ENCODE measurements around the gene DNAI1.
A peak's percentile ranks its signal among the peaks of the same experiment; 100 is the strongest.
"Not testable (repeated sequence)": the region's sequence is repeated elsewhere in the genome, so short reads cannot be mapped to it uniquely, and the experiment has no call there.

Gene DNAI1

DNA sequence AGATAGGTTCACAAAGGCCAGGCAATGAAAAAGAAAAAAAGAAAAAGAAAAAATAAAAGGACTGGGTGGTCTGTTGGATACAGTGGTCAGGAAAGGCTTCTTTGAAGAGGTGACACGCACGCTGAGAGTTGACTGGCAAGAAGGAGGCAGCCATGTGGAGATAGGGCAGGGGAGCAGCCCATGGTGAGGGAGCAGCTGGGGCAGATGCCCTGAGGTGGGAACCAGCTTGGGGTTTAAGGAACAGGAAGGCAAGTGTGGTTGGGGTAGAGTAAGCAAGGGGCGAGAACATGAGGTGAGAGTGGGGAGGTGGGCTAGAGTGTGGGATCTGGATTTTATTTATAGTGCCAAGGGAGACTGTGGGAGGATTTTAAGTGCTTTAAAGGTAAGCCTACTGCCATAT, 57.4 kb downstream of the DNAI1 start:
- no peak for DNase-seq

DNA sequence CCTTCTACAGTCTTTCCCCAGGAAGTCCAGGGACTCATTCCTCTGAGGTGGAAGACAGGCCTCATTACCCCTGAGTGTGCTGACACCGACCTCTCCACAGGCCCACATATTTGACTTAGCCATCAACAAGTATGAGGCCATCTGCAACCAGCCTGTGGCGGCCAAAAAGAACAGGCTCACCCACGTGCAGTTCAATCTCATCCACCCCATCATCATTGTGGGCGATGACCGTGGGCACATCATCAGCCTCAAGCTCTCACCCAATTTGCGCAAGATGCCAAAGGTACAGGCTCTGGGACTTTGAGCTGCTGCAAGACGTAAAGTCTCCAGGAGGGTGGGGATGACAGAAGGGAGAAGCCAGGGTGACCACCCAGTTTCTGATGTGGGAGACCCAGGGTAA, 58.6 kb downstream of the DNAI1 start:
- DNase-seq: no peak

DNA sequence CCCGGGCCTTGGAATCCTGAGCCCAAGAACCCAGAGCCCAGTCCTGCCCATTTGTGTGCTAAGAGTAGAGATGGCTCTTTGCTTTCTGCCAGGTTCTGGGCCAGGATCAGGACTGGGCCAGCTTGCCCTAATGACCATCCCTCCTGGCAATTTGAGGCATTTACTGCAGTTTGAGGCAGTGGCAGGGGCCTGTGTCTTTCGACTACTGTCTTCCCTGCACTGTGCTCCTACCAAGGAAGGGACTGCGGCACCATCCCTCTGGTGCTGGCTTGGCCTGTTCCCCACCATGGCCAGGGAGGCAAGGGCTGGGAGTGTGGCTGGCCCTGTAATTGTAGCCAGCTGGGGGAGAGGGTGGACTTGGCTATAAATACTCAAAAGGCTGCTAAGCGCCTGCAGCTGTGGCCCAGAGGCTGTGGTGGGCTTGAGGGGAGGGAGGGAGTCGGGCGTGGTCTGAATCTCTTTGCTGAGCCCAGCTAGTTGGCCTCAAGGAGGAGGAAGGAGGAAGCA, 59.6 kb downstream of the DNAI1 start:
- DNase-seq: no peak

DNA sequence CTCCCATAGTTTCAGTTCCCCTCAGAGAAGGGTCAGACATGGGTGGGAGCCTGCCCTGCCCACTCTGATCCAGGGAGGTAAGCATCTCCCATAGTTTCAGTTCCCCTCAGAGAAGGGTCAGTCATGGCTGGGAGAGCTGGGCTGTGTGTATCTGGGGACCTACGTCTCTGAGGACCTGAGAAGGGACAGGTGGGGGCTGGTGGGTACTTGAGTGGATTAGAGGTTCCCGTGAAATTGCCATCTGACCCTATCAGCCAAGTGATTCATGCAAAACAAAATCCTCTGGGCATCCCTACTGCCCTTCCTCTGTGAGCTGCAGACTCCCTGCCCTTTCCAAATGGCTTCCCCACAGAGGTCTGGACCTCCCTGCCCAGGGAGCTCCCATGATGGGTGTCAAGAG, 60.3 kb downstream of the DNAI1 start:
- no peak for DNase-seq

DNA sequence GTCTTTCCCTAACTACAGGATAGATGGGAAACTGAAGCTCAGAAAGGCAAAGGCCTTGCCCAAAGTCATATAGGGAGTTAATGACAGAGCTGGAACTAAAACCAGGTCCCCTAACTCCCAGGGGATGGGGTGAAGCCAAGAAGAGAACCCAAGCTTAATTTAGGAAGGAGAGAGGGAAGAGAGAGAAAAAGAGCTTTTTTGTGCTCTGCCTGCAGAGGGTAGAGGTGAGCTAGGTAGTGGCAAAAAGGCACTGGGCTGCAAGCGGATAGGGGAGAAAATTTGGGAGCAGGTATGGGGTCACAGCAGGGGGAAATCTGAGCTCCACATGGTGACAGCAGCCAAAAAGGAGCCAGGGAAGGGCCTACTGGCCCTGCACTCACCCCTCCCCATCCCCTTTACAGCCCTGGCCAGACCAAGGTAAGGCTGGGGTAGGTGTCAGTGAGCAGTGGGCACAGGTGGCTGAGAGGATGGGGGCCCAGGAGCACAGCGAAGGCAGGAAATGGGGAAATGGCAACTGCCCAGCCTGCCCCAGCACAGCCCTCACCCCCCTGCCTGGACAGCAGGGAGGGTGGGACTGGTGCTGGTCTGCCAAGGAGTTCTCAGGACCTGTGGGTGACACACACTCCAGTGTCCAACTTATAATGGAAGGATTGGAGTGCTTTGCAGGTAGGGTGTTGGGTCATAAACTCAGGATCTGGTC, 60.9 kb downstream of the DNAI1 start:
- DNase-seq: no peak

DNA sequence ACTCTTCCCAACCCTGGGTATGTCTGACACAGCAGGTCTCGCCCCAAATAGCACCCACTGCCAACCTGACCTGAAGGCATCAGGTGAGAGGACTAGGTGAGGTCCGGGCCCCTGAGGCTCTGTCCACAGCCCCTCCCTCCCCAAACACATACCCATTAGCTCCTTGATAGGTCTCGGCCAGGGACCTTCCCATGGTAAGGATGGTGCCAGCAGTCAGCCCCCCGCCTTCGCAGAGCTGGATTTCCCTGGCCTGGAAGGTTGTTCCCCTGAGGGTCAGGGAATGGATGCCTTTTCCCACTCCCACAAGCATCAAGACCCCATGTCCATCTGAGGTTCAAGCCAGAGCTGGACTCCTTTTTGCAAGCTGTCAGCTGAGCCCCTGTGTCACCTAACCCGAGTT, 61.5 kb downstream of the DNAI1 start:
- no peak for DNase-seq

DNA sequence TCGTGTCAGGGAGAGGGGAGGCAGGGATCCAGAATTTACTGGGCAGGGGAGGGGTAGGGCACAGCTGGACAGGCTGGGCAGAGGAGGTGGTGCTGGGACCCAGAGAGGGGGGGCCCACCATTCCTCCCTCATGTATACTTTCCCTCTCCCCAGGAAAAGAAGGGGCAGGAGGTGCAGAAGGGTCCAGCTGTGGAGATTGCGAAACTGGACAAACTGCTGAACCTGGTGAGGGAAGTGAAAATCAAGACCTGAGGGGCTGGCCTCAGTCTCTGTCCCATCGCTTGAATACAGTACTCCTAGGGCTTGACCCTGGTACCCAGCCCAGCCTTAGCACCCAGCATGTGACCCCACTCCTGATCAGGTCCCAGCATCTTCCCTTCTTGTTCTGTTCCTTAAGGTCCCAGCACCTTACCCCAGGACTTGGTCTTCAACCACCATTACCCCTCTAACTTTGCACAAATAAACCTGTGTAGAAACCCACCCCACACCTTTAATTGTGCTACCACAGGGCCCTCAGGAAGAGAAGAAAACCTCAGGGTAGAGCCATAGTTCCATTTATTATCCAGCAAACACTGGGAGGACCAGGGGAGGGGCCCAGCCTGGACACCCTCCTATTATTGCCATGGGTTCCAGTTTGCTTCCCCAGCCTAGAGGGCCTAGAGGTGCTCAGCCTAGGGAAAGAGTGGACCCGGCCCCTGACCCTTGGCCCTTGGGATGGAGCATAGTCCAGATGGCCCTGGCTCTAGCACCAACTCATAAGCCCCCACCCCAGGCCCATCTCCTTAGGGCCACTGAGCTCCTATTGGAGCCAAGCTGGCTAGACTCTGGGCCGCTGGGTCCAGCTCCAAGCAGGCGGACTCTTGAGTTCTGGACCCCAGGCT, 62.1 kb downstream of the DNAI1 start:
- no peak for DNase-seq

DNA sequence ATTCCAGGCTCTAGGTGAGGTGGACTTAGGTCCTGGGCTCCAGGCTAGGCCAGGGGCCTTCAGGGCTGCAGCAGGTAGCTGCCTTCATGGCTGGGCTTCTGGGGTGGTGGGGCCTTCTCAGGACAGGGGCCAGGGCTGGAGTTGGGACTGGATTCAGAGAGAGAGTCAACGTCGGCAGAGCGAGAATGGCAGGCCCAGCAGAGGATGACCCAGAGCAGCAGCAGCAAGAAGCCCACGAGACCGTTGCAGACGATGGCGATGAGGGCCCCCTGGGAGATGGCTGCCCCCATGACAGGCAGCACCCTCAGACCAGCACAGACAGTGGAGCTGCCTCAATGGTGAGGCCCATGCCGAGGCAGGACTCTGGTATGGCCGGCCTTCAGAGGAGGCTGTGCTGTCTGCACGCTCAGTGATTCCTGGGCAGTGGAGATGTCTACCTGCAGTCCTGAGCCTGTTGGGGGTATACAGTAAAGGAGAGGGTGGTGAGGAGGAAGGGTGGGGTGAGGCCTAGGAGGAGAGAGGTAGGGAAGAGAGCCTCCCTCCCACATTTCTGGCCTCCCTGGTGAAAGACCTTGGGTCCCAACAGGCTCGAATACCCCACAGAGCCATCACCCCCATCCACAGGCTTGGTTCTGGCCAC, 62.9 kb downstream of the DNAI1 start:
- no peak for DNase-seq

DNA sequence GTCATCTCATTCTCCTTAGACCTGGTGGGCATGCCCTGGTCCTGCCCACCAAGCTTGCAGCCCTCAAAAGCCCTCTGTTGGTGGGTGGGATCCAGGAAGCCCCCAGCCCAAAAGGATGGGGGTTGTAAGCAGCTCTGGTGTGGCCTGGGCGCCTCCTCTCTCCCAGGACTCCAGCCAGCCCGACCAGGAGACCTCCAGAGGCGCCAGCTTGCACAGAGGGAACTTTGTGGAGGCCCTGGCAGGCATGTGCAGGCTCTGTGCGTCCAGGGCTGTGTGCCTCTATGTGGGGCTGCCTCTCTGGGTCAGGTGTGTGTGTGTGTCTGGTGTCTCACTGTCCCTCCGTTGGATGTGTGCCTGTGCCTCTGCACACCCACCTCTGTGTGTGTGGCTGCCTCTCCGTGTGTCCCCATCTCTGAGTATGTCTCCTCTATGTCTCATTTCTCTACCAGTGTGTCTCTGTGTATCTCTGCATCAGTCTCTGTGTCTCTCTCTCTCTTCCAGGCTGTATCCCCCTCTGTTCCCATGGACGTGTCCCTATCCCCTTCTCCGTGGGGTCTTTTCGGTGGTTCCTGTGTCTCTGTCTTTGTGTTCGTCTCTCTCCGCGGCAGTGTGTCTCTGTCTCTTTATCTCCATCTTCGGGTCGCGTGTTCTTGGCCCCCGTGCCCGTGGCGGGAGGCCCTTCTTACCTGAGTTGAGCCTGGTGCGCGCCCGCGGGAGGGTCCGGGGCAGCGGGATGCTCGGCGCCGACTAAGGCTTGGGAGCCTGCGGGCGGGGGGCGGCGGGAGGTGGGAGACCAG, 63.7 kb downstream of the DNAI1 start:
- DNase-seq: no peak

DNA sequence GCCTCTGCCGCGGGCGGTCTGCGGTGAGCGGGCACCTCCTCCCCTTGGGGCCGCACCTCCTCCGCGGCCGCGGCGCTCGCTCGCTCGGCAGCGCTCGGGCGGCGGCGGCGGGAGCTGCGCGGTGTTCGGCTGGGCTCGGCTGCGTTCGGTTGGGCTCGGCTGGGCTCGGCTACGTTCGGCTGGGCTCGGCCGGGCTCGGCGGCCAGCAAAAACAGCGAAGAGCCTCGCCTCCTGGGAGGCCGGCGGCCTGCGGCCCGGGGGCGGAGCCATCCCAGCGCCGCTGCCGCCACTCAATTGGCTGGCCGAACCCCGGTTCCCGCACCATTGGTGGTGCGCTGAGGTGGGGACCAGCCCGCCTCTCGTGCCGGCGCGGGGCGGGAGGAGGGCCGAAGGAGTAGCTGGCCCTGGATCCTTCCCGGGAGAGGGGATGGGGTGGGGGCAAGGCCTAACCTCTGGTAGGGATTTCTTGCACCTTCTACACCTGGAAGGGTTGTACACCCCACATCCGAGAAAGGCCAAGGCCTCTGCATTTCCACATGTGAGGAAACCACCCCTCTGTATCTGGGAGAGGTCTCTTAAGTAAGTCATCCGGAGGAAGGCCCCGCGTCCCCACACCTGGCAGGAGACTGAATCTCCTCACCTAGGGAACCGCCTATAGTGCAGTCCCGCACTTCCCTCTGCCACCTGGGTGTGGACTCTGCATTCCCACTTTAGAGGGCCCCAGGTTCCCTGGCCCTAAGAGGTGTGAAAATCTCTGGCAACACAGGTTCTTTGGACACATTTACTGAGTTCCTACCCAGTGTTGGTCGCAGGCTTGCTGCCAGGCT, 64.6 kb downstream of the DNAI1 start, which contains the start of gene ENHO:
TSS of gene ENHO (minus strand) at position 20 of the 827 bp plus-strand sequence. CDS start 1,295 bp downstream, outside the sequence.
- peak; percentile 85 for DNase-seq

DNA sequence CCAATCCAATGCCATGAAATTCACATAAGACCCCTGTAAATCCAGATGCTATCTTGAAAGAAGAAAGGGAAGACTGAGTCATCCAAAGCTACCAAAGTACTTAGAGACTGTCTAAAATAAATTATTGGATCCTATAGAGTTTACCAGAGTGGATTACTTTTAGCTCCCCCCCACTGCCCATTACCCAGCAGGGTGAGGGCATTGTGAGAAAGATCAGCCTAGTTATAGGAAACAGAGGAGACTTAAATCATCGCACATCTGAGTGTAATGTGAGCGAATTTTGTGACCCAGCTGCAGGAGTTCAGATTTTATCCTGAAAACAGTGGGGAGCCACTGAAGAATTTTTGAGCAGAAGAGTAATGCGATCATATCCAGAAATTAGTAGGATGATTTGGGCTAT, 65.7 kb downstream of the DNAI1 start:
- DNase-seq: no peak

DNA sequence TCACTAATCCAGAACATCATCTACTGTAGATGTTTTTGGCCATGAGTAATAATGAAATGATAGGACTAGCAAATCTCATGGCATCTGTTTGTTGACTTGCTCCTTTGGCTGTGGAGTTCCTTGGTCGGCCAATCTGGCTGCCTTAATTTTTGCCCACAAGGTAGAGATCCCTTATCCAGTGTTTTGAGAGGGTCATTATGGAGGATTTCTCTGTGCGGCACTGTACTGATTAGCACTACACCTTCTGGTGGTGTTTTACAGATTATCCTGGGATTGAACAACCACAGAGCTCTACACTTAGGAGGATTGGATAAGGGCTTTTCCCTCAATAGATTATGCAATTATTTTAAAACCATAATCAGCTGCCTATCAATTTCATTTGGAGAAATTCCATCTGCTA, 67.4 kb downstream of the DNAI1 start:
- no peak for DNase-seq

DNA sequence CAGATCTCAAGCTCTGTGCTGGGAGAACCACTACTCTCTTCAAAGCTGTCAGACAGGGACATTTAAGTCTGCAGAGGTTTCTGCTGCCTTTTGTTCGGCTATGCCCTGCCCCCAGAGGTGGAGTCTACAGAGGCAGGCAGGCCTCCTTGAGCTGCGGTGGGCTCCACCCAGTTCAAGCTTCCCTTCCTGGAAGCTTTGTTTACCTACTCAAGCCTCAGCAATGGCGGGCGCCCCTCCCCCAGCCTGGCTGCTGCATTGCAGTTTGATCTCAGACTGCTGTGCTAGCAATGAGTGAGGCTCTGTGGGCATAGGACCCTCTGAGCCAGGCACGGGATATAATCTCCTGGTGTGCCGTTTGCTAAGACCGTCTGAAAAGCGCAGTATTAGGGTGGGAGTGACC, 73.4 kb downstream of the DNAI1 start:
- not testable (repeated sequence) for DNase-seq

DNA sequence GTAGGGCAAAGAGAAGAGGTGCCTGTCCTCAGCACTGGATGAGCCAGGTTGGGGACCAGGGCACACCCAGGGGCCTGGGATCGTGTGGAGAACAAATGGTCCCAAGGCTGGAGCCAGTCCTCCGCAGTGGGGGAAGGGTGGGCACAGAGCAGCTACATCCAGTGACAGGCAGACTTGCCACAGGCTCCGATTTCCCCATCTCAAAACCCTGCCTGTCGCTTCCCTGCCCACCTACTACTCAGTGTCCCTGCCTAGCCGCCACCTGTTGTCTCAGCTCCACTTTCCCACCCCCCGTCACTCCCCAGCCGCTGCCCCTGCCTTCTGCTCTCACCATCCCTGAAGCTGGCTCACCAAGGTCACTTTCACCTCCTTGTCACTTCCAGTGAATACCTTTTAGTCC, 78.1 kb downstream of the DNAI1 start:
- DNase-seq: no peak

DNA sequence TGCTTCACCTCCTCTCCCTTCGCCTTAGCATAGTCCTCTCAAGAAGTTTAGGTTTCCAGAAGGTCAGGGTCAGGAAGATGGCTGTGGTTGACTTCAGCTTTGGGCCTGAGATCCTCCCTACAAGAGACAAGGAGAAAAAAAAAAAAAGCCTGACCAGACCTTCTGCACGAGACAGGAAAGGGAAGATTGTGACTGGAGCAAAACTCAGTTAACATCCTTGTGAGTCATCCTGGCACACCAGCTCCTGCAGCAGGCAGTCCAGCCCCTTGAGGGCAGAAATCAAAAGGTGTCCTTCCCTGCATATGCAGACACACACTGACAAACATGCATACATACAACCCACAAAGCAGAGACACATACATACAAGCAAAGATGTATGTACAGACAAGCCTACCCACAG, 82.2 kb downstream of the DNAI1 start:
- DNase-seq: no peak

DNA sequence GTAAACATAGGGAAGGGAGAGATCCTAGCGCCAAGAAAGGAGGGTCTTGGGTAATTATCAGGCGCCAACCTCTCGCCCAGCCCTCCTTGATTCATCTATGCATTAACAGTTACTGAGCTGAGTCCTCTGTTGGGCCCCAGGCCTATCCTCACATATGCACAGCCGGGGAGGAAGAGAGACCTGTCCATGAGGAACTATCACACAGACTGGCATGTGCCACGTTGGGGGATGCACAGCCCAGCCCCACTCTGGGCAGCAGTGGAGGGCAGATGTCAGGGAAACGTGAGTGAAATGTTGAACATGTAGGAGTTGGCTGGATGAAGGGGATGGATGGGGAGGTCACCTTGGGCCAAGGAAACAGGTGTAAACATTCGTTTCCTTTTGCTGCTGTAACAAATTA, 82.9 kb downstream of the DNAI1 start:
- DNase-seq: no peak

DNA sequence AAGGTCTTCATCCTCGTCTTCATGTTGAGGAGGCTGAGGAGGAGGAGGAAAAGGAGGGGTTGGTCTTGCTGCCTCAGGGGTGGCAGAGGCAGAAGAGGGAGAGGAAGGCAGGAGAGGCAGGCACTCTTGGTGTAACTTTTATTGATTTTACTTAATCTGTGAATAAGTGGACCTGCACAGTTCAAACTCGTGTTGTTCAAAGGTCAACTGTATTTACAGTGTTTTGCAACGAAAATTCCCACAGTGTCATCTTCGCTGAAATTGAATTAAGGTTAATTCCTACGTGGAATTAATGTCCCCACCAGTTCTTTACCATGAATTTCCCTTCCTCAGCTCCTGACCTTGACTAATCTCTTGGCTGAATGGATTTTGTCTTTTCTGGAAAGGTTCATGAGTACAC, 85.4 kb downstream of the DNAI1 start:
- DNase-seq: no peak

DNA sequence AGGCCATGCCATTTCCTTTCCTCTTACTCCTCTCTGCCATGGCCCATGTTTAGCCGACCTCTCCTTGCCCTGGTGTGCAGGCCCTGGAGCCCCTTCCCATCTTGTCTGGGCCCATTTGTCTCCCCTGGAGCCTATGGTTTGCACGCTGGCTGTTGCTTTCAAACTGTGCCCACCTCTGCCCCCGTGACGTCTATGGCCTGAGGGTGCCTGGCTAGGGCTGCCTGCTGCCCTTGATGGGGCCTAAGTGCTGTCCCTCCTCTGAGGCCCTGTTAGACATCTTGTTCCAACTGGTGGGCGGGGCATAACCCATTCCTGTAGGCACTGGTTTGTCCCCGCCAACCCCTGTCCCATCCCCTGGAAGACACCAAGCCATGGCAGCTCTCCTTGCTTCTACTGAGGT, 86.9 kb downstream of the DNAI1 start:
- no peak for DNase-seq

DNA sequence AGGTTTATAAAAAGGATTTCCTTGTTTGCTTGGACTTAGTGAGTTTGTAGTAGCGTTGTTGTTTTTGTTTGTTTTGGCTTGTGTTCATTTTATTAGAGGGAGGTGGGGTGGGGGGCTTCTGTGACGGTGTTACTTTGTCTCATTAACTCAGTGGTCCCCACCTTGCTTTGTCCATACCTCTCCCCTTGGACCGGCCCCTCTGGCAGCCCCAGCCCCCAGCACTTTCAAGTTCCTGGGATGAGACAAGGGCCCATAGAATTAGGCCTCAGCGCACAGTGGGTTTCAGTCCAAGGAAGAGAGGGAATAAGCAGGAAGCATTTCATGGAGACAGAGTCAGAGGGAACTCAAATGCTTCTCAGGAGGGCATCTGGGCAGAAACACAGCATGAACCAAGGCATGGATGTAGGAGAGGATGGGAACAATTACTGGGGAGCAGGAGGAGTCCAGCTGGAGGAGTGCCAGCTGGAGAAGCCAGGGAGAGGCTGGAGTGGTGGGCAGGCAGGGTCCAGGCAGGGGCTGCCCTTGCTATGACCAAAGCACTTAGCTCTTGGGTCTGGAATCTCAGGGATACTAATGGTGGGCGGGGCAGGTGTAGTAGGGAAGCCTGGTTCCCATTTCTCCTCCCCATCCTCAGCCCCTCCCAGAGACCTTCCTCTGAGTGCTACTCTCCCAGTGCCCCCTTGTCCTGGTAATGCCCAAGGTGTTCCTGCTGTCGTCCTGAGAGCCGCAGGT, 87.7 kb downstream of the DNAI1 start:
- no peak for DNase-seq

DNA sequence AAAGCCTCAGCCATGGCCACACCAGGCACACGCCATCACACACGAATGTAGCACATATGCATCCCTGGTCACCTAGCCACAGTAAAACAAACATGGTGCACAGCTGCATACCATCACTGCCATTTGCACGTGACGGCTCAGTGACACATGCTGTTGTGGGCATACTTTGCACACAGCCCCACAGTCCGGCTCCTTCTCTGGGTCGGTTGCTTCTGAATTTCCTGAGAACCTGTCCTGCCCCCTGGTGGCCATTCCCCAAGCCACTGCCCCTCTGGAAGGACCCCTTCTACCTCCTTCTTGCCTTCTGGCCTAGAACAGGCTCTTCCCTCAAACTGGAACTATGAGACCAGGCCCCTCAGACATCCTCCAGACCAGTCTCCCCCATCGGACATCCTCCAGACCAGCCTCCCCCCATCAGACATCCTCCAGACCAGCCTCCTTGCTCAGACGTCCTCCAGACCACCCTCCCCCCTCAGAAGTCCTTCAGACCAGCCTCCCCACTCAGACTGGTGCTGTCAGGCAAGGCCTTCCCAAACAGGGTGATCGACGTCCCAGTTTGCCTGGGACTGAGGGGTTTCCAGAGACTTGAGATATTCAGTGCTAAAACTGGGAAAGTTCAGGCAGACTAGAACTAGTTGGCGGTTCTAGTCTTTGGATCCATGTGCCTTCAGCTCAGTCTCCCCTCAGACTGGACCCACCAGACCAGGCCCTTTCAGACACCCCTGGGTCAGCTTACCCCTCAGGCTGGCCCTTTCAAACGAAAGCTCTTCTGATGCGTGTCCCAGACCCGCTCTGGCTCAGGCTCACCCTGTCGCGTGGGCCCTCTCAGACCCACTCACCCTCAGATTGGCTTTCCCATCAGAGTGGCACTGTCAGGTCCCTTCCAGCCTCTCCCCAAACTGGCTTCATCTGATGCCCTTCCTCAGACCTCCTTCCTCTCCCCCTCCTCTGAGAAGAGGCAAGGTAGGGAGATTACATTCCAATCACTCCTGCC, 88.5 kb downstream of the DNAI1 start:
- DNase-seq: peak; percentile 16

Data from CD4-positive, alpha-beta T cell treated with Interleukin-4 for 4 hours (primary cell).